HG03066 (cell line): Measurements from ENCODE around the gene AP4B1.

ENCODE experiments used
- ATAC-seq: cut with Tn5 transposase; IDR thresholded peaks from one replicate; pipeline ENCODE4 v1.9.1; 2021; ENCODE audit warnings: low read depth; ENCODE audit not compliant: unreplicated experiment

Gene AP4B1

GRCh38 chr1:113931451-113931851, 26.9 kb upstream of the AP4B1 start:
- ATAC-seq: no peak

- peak; percentile 21 for ATAC-seq
Observed at GRCh38 chr1:113930499-113931161, 26.0 kb upstream of the AP4B1 start.

DNA sequence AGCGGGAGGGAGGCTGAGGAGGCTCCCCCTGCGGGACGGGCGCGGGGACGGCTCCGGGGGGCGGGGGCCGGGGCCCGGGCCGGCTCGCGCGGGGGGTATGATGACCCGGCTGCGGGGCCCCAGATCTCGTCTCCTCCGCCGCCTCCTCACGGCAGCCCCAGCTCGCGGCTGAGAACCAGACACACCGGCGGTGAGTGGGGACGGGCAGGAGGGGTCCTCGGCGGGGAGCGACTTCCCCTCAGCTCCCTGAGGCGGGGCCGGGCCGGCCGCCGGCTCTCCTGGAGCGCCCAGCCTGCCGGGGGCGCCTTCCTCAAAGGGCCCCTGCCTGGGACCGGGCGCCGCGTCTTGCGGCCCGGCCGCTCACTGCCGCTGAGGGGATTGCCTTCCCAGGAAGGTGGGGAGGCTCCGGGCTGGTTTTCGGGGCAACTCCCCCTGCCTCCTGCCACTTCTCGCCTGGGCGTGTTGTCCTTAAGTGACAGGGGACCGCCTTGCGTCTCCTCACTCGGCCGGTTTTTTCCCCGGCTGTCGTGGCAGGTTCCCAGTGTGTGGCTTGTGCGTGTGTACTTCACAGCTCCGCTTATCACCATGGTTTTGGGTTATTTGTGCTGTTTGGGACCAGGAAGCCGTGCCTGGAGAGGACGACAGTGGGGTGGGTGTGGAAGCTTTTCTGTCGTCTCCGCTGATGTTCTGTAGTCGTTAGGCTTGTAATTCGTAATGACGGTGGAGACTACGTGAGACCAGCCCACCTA, 25.3 kb upstream of the AP4B1 start:
- peak; percentile 28 for ATAC-seq

DNA sequence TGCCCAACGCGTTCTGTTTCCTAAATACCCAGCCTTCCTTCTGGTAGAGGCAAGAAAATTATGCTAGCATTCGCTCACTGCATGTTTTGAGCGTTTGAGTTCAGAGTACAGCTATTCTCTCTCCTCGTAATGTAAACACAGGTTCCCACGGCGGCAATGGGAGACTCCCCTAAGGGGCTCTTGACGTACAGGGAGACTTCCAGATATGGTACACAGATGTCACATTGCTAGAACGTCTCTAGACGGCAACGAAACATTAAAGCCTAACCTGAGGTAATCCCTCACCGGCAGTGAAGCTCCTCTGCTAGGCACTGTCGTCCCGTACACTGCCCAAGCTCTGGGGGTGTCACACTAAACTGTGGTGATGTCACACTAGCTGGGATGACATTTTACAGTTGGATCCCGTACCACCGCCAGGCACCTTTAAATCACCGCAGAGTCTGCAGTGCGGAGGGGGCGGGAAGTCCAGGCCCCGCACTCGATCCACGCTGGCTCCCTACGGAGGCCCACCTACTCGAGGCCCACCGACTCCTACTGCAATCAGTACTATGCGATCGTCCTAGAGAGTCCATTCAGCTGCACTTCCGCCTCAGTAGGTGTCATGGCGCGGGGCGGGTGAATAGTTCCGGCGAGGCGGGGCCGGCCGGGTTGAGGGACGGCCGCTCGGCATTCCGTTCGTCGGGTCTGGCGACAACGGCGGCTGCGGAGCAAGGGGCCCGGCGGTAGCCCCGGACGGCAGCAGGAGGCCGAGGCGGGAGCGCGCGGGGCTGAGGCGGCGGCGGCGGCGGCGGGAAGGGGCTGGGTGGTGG, 24.5 kb upstream of the AP4B1 start, which contains the start of gene HIPK1:
Gene HIPK1, plus strand, starts transcription at position 384 of the 809 bp plus-strand sequence.
- ATAC-seq: peak; percentile 49

DNA sequence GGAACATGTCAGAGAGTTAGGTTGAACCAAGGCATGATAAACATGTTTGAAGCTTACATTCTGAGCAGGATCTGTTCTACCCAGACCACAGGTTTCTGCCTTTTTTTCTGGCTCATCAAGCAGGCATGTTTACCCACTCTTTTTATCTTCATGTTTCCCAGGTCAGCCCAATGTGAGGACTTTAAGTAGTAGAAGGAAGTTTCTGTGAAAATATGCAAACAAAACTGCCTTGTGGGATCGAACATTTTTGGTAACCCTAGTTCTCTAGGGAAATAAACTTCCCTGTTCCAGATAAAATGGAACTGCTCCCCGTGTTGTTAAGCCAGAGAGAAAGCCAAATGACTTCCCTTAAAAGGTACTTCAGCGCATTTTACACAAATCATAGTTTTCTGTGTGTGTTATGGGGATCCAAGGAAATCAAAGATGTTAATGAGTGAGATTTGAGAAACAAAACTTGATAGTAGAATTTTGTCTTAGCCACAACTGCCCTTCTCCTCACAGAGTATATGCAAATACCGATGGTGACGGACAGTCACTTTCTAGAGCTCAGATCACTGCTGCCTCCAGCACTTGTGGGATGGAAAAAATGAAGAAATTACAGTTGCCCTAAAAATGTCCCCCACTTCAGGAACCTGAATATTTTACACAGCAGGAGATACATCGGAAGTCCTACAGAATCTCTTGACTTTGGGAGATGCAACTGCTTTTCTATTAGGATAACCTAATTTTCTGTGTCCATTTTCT, 23.8 kb upstream of the AP4B1 start:
- peak; percentile 30 for ATAC-seq

DNA sequence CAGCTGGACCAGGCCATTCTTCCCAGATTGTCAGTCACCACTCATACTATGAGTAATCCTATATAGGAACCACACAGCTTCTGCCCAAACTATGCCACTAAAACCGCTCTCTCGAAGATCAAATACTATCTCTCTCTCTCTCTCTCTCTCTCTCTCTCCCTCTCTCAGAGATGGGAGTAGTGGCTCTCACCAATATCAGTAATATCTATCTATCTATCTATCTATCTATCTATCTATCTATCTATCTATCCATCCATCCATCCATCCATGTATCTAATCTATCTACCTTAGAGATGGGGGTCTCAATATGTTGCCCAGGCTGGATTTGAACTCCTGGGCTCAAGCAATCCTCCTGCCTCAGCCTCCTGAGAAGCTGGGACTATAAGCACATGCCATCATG, 19.9 kb upstream of the AP4B1 start:
- ATAC-seq: no peak

- ATAC-seq: no peak
Observed at GRCh38 chr1:113922957-113923356, 18.4 kb upstream of the AP4B1 start.

DNA sequence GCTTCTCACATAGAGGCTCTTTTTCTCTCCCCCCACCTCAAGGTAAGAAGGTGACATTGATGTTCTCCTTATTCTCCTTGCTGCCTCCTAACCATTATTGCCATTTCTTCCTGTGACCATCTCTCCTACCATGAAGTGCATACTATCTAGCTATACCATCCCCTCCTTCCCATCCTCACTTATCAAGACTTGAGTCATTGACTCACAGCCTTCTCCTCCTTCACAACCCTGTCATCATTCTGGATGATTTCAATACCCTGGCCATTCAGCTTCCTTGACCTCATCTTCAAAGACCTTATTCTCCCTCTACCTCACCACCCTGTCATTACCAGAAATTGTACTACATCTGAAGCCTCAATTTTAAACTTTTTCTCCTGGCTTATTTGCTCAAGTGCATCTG, 13.6 kb upstream of the AP4B1 start:
- no peak for ATAC-seq

DNA sequence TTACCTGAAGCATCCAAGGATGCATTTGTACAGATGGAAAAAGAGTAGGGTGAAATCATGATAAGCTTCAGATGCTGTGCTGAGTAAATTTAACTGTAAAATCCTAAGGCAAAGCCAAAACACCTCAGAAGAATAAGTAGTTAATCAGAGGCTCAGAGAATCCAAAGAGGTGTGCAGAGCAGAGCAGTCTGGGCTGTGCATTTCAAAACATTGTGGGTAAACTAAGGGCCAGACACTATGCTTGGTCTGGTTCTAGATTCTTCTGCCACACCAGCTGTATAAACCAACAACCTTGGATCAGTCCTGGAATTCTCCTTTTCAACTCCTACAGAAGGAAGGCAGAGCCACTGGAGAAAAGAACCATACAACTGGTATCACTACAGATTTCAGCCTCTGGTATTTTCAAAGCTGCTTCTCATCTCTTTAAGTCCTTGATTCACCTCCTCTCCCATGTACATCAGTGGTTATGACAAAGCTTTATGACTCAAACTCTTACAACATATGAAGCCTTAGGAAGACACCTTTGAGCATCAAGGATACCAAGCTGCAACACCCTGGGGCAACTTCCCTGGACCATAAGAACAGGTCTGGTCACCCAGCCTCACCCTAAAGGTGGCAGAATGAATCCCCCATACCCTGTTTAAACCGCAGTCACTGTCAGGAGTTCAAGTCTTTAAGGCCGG, 12.9 kb upstream of the AP4B1 start:
- no peak for ATAC-seq

GRCh38 chr1:113916974-113917373, 12.4 kb upstream of the AP4B1 start:
- ATAC-seq: no peak

GRCh38 chr1:113913887-113914664, 9.5 kb upstream of the AP4B1 start:
- ATAC-seq: no peak

DNA sequence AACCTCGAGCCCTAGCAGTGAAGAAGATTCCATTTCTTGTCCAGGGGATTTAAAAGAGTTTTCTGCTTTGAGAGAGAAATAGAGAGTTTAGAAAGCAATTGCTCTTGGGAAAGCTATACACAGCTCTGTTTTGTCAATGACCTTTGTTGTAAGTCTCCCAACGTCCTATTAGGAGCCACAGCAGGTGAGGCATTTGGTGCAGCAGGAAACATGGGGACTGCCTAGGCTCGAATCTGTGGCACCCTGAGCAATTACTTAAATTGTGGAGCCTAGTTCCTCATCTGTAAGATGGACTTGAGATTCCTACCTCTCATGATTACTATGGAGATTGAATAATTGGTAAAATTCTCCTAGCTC, 8.7 kb upstream of the AP4B1 start:
- ATAC-seq: no peak

DNA sequence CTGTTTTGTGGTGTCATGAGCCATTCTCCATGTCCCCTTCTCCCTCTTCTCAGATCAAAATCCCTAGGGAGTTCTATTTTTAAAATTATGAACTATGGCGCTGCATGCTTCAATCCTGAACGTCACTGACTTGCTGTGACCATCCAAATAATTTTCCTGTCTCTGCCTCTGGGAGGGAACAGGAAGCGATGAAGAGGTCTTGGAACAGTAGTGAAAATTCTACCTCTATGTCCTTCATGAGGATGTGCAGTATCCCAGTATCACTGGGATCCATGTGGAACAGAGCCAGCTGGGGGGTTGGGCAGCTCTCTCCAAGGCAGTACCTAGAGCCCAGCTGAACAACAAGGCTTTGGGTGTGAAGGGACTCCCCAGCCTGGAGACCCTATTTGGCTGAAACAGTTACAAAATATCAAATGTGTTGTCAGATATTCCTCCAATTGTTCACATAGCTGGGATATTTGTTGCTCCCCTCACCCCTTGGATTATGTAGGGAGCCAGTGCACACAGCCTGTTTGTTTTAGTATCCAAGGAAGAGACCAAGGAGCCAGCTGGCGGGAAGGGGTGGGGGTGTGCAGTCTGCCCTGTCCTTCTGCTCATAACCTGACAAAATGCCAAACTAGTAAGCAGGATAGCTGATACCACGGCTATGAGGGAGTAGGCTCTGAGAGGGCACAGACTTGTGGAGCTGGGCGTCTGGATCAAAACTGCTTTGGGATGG, 8.2 kb upstream of the AP4B1 start:
- ATAC-seq: no peak

- peak; percentile 1 for ATAC-seq
Observed at GRCh38 chr1:113905435-113905861, 849 bp upstream of the AP4B1 start.

GRCh38 chr1:113904293-113904673, 316 bp downstream of the AP4B1 start:
- ATAC-seq: peak; percentile 19

- no peak for ATAC-seq
Observed at GRCh38 chr1:113903501-113904292, 902 bp downstream of the AP4B1 start.

DNA sequence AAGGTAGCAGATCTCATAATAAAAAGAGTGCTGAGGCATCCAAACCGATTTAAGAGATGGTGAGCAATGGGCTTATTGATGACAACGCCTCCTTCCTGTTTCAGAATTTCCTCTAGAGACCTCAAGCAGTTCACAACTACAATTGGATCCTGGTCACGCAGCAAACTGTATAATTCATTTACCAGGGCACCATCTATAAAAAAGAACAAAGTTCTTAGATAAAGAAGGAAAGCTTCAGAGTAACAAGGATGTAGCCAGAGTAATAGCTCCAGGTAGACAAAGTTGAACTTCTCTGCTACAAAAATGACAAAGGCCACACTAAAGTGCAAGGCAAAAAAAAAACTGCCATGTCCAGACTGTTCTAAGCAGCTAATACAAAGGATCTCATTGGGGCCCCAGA, 3.4 kb downstream of the AP4B1 start:
- ATAC-seq: no peak

- ATAC-seq: no peak
Observed at GRCh38 chr1:113899111-113899510, 5.5 kb downstream of the AP4B1 start.
